ENCODE measurements around the gene SORCS1.

DNA sequence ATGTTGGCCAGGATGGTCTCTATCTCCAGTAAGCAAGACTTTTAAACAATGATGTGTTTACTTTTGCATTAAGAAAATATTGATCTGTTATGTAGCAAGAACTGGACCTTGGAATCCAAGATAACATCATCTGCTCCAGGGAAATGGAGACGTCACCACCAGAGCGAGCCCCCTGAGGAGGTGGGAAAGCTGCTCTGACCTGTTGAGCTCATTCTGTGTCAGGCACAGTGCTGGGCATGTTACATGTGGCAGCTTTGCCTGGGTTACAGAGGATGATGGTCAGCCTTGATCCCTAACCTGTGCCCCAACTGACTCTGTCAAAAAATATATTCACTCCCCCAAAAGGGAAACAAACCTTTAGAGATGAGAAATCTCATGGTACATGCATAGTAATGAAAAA is 436.3 kb downstream of the SORCS1 start:
- TF ChIP-seq ZNF175 (tag by site-specific recombination; IDR thresholded peaks at IDR 0.05): no peak
- no peak for TF ChIP-seq PRDM10 (tag by site-specific recombination; IDR thresholded peaks at IDR 0.05)
- no peak for TF ChIP-seq ZNF138 (tag by site-specific recombination; IDR thresholded peaks at IDR 0.05; ENCODE audit: borderline replicate concordance)

All from HEK293 (cell line).